IMR-90 (cell line): ENCODE measurements around the gene CD44. TPM values are rescaled to one million over a fixed set of nuclear protein-coding genes. Genes with fewer than 3 reads are reported as not detected.

Source experiments
- ATAC-seq: fragments of 200-7000 bp; cut with Tn5 transposase; 2 replicates; pipeline ENCODE4 v1.9.1; 2020; ENCODE audit warnings: low read depth, mild to moderate bottlenecking, moderate library complexity
- BruUV-seq: library from RNA; stranded (reverse); fragments of 400-500 nt; replicated peaks from 2 replicates; lab custom pipeline; 2021; lab: Mats Ljungman, UMichigan
- CTCF ChIA-PET: fragments of 300-600 bp; formaldehyde crosslinking; extraction: SDS; loops from one replicate; lab custom pipeline; 2021; ENCODE audit warnings: antibody characterized with exemption; lab: Yijun Ruan, JAX
- POLR2A ChIA-PET: fragments of 300-600 bp; sonication (Branson Sonifier 250); formaldehyde crosslinking; loops from one replicate; lab custom pipeline; 2022; ENCODE audit warnings: antibody characterized with exemption; ENCODE audit not compliant: unreplicated experiment; lab: Charles Lee
- DNase-seq: peaks from one replicate; pipeline ENCODE4 v3.0.0; 2013
- H2AFZ ChIP-seq: replicated peaks from 2 replicates; pipeline ENCODE3; 2013; ENCODE audit warnings: low read length, mild to moderate bottlenecking; ENCODE audit not compliant: poor library complexity
- H2AK5ac ChIP-seq: 2 replicates; pipeline ENCODE4 v1.6.1; 2013; ENCODE audit warnings: low read depth, low read length, inconsistent platforms
- H2AK9ac ChIP-seq: replicated peaks from 2 replicates; pipeline ENCODE3; 2013; ENCODE audit warnings: mild to moderate bottlenecking, low read depth, low read length, moderate library complexity; ENCODE audit not compliant: poor library complexity
- H2BK120ac ChIP-seq: 2 replicates; pipeline ENCODE4 v1.6.1; 2013; ENCODE audit warnings: low read depth, low read length, inconsistent platforms
- H2BK15ac ChIP-seq: 3 replicates; pipeline ENCODE4 v1.6.1; 2013; ENCODE audit warnings: low read depth, low read length, inconsistent platforms
- H2BK20ac ChIP-seq: 2 replicates; pipeline ENCODE4 v1.6.1; 2013; ENCODE audit warnings: low read depth, mild to moderate bottlenecking, inconsistent platforms, low read length, moderate library complexity
- H2BK5ac ChIP-seq: 2 replicates; pipeline ENCODE4 v1.6.1; 2013; ENCODE audit warnings: mild to moderate bottlenecking, low read depth, low read length, inconsistent platforms; ENCODE audit not compliant: poor library complexity, severe bottlenecking
- H3K14ac ChIP-seq: replicated peaks from 2 replicates; pipeline ENCODE4 v1.6.1; 2013; ENCODE audit warnings: low read depth, low read length, inconsistent platforms
- H3K18ac ChIP-seq: 2 replicates; pipeline ENCODE4 v1.6.1; 2013; ENCODE audit warnings: low read depth, low read length, control low read depth
- H3K23ac ChIP-seq: 2 replicates; pipeline ENCODE4 v1.6.1; 2013; ENCODE audit warnings: low read depth, low read length, inconsistent platforms
- H3K27ac ChIP-seq: 2 replicates; pipeline ENCODE4 v1.5.1; 2013; ENCODE audit warnings: mild to moderate bottlenecking, control low read depth, low read length; ENCODE audit not compliant: insufficient read depth
- H3K27me3 ChIP-seq: 2 replicates; pipeline ENCODE4 v1.6.1; 2013; ENCODE audit warnings: low read length; ENCODE audit not compliant: control insufficient read depth, insufficient read depth
- H3K36me3 ChIP-seq: 2 replicates; pipeline ENCODE4 v1.6.1; 2013; ENCODE audit warnings: low read length, mixed read lengths; ENCODE audit not compliant: control insufficient read depth, insufficient read depth
- H3K4ac ChIP-seq: 2 replicates; pipeline ENCODE4 v1.6.1; 2013; ENCODE audit warnings: low read depth, low read length, inconsistent platforms
- H3K4me1 ChIP-seq: 2 replicates; pipeline ENCODE4 v1.6.1; 2013; ENCODE audit warnings: low read length, mixed read lengths; ENCODE audit not compliant: control insufficient read depth, insufficient read depth
- H3K4me2 ChIP-seq: 2 replicates; pipeline ENCODE4 v1.6.1; 2013; ENCODE audit warnings: low read depth, mild to moderate bottlenecking, control low read depth, low read length, moderate library complexity
- H3K4me3 ChIP-seq: 2 replicates; pipeline ENCODE4 v1.5.1; 2013; ENCODE audit warnings: low read depth, mild to moderate bottlenecking, control low read depth, low read length, moderate library complexity; ENCODE audit not compliant: insufficient read depth
- H3K56ac ChIP-seq: 2 replicates; pipeline ENCODE4 v1.6.1; 2013; ENCODE audit warnings: low read length, inconsistent platforms; ENCODE audit not compliant: insufficient read depth; ENCODE audit errors: extremely low read depth
- H3K79me1 ChIP-seq, 2 experiments: 2 replicates each; pipeline ENCODE4 v1.6.1; 2013; ENCODE audit warnings: low read length in 2 of 2, inconsistent platforms in 1 of 2, low read depth in 1 of 2
- H3K9ac ChIP-seq: 2 replicates; pipeline ENCODE4 v1.6.1; 2013; ENCODE audit warnings: low read depth, low read length, control low read depth
- H3K9me1 ChIP-seq: 2 replicates; pipeline ENCODE4 v1.6.1; 2013; ENCODE audit warnings: low read length, inconsistent platforms; ENCODE audit not compliant: insufficient read depth
- H3K9me3 ChIP-seq: 2 replicates; pipeline ENCODE4 v1.6.1; 2013; ENCODE audit warnings: low read length; ENCODE audit not compliant: control insufficient read depth, insufficient read depth
- H4K20me1 ChIP-seq: 2 replicates; pipeline ENCODE4 v1.6.1; 2013; ENCODE audit warnings: low read length, inconsistent platforms; ENCODE audit not compliant: insufficient read depth
- H4K5ac ChIP-seq: 2 replicates; pipeline ENCODE4 v1.6.1; 2013; ENCODE audit warnings: mild to moderate bottlenecking, low read depth, low read length, control low read depth
- H4K8ac ChIP-seq, 2 experiments: 2 replicates each; pipeline ENCODE4 v1.6.1; 2013; ENCODE audit warnings: low read depth in 2 of 2, low read length in 2 of 2, control low read depth in 1 of 2, inconsistent platforms in 1 of 2
- H4K91ac ChIP-seq: 2 replicates; pipeline ENCODE4 v1.6.1; 2013; ENCODE audit warnings: low read depth, low read length, inconsistent platforms; ENCODE audit not compliant: insufficient read depth
- BHLHE40 ChIP-seq: fragments of 150-350 bp; IDR thresholded peaks from 2 replicates; pipeline ENCODE4 v1.6.1; 2016; ENCODE audit warnings: mild to moderate bottlenecking, low read depth, low read length
- CHD1 ChIP-seq: IDR thresholded peaks from 2 replicates; pipeline ENCODE4 v1.6.1; 2012; ENCODE audit warnings: low read depth, low read length, improper control_type of control experiment
- CTCF ChIP-seq: conservative IDR thresholded peaks from 2 replicates; pipeline ENCODE4 v1.5.1; 2012; ENCODE audit warnings: mild to moderate bottlenecking, low read depth, low read length, improper control_type of control experiment
- POLR2A ChIP-seq: IDR thresholded peaks from 2 replicates; pipeline ENCODE4 v1.6.1; 2012; ENCODE audit warnings: mild to moderate bottlenecking, low read depth, low read length
- WGBS, 2 experiments: methylation state at CpG; one replicate each; pipeline versions ENCODE4 v1.1.5 to v1.1.7; 2013; ENCODE audit warnings: missing lambda C conversion rate in 2 of 2; ENCODE audit not compliant: insufficient read length in 1 of 2; ENCODE audit errors: extremely low coverage in 2 of 2; 5-methylcytosine and 5-hydroxymethylcytosine counted together
- dilution Hi-C: fragments of 300-500 bp; cut with HindIII; formaldehyde crosslinking; loops from one replicate; pipeline ENCODE4 v1.14.3; 2018; ENCODE audit warnings: low sequenced_read_pairs; ENCODE audit not compliant: unreplicated experiment
- in situ Hi-C: fragments of 300-500 bp; cut with MboI; formaldehyde crosslinking; loops from 3 replicates; pipeline ENCODE4 v1.14.3; 2019; ENCODE audit warnings: low sequenced_read_pairs, inconsistent platforms, mixed read lengths
- intact Hi-C: fragments of 100-400 bp; cut with micrococcal nuclease; formaldehyde crosslinking; loops from 2 replicates; pipeline ENCODE4 v1.10.0; 2022
- polyA plus RNA-seq, 3 experiments: library from polyadenylated mRNA; depleted of rRNA; stranded (reverse); fragments of >200 nt; gene quantifications; 2 replicates each; pipeline ENCODE4 v1.2.3, GENCODE V29; 2012; ENCODE audit warnings: low replicate concordance in 1 of 3
- total RNA-seq: library from RNA; depleted of rRNA; stranded (reverse); fragments of >200 nt; gene quantifications from 2 replicates; pipeline ENCODE4 v1.2.3, GENCODE V29; 2012

Gene CD44
- total and polyA plus RNA-seq, 2 of the 4 experiments (the other 2 are of a cell fraction): 357 to 947 TPM

GRCh38 chr11:35241083-35241482 is 102.1 kb downstream of the CD44 start:
- no CpG with 5 or more reads among the region's 1 CpG for WGBS, 2 experiments
- CTCF ChIA-PET: no interaction called here

More at GRCh38 chr11:35241083-35241482, 102.1 kb downstream of the CD44 start:
- Histone ChIP-seq H4K5ac (no peak overlapping the region), H3K4ac (no peak overlapping the region), H3K9me1 (no peaks in the 10 kb centered on the region), H3K14ac (no peak overlapping the region), H3K23ac (no peak overlapping the region), H4K20me1 (no peaks in the 10 kb centered on the region), H2BK20ac (no peak overlapping the region), H2AFZ (no peak overlapping the region), H3K4me2 (no peak overlapping the region), H2AK9ac (no peak overlapping the region), H3K79me1 (no peaks in the 10 kb centered on the region), H4K91ac (no peak overlapping the region), H3K9ac (no peak overlapping the region), H3K9me3 (no peaks in the 10 kb centered on the region), H2BK120ac (no peak overlapping the region), H3K27me3 (no peaks in the 10 kb centered on the region), H4K8ac (no peak overlapping the region), H2BK15ac (no peak overlapping the region; the same call in 2 of the 3 replicates), H3K56ac (no peak overlapping the region), H3K27ac (no peak overlapping the region), H3K18ac (no peak overlapping the region), H3K4me1 (peaks cover 7% of the 10 kb centered on the region), H2BK5ac (no peak overlapping the region), H3K4me3 (no peak overlapping the region), H2AK5ac (peak overlapping the region; percentile 2; the same call in 1 of the 2 replicates), H3K36me3 (no peaks in the 10 kb centered on the region)
- no peak for ATAC-seq
- BruUV-seq: no TSS peak
- intact Hi-C loops: no loop called here
- no peak for DNase-seq
- POLR2A ChIA-PET: no interaction called here
- in situ Hi-C loops: no loop called here
- dilution Hi-C loops: no loop called here
- TF ChIP-seq CHD1 (no peak), POLR2A (no peak), CTCF (no peak), BHLHE40 (no peak)
